Measurements from ENCODE around the gene ST8SIA1. TPM values are rescaled to one million over a fixed set of nuclear protein-coding genes. Genes with fewer than 3 reads are reported as not detected.

ST8SIA1 gene
- total RNA-seq, 2 donors from 2014 or later: under 0.01 TPM; not detected in 1

- no peak overlapping the region for H3K4me3 ChIP-seq
- H3K4me1 ChIP-seq: no peaks in the 10 kb centered on the region
- peaks cover 0 to 4% (median 0%) of the 10 kb centered on the region in 3 donors for H3K9me3 ChIP-seq
- ATAC-seq (no peak), DNase-seq (no peak)
- intact Hi-C loops (cut with DNase I): no loop called here
- no peak overlapping the region for H3K27ac ChIP-seq
- no peak for TF ChIP-seq POLR2A (IDR thresholded peaks at IDR 0.05)
- no peaks in the 10 kb centered on the region for H3K36me3 ChIP-seq (replicated peaks in 1 of 2; ENCODE audit: insufficient read depth in 1 of 2, low read depth in 2 of 2)
- no peaks in the 10 kb centered on the region for H3K27me3 ChIP-seq
These were observed 37.9 kb upstream of the ST8SIA1 start for GRCh38 chr12:22372277-22372837.

GRCh38 chr12:22366181-22366580 lies 31.7 kb upstream of the ST8SIA1 start:
- Histone ChIP-seq H3K27ac (no peak overlapping the region), H3K27me3 (peaks cover 0 to 4% of the 10 kb centered on the region in 2 donors), H3K36me3 (replicated peaks in 1 of 2; ENCODE audit: insufficient read depth in 1 of 2, low read depth in 2 of 2) (no peaks in the 10 kb centered on the region), H3K9me3 (peaks cover 0 to 4% (median 0%) of the 10 kb centered on the region in 3 donors), H3K4me3 (no peak overlapping the region), H3K4me1 (no peaks in the 10 kb centered on the region)
- ATAC-seq (no peak), DNase-seq (no peak)
- 50 to 71% methylated on average over 5 of the region's 5 CpGs for WGBS, 2 donors
- intact Hi-C loops (cut with DNase I): no loop called here
- no peak for TF ChIP-seq CTCF (IDR thresholded peaks at IDR 0.05)

- Histone ChIP-seq H3K27me3 (peaks cover 0 to 4% of the 10 kb centered on the region in 2 donors), H3K36me3 (replicated peaks in 1 of 2; ENCODE audit: insufficient read depth in 1 of 2, low read depth in 2 of 2) (no peaks in the 10 kb centered on the region), H3K9me3 (no peaks in the 10 kb centered on the region), H3K27ac (no peak overlapping the region), H3K4me1 (no peaks in the 10 kb centered on the region), H3K4me3 (no peak overlapping the region)
- TF ChIP-seq POLR2A (IDR thresholded peaks at IDR 0.05) (no peak), CTCF (IDR thresholded peaks at IDR 0.05) (no peak)
- intact Hi-C loops (cut with DNase I): no loop called here
- DNase-seq: no peak
- no peak for ATAC-seq
- 62 to 76% methylated on average over 4 of the region's 4 CpGs for WGBS, 2 donors
These were observed 27.3 kb upstream of the ST8SIA1 start for GRCh38 chr12:22361785-22362184.

GRCh38 chr12:22360774-22361173 lies 26.3 kb upstream of the ST8SIA1 start:
- no peak for ATAC-seq
- Histone ChIP-seq H3K4me1 (no peaks in the 10 kb centered on the region), H3K27ac (no peak overlapping the region), H3K27me3 (peaks cover 0 to 4% of the 10 kb centered on the region in 2 donors), H3K9me3 (no peaks in the 10 kb centered on the region), H3K4me3 (no peak overlapping the region), H3K36me3 (replicated peaks in 1 of 2; ENCODE audit: insufficient read depth in 1 of 2, low read depth in 2 of 2) (no peaks in the 10 kb centered on the region)
- TF ChIP-seq POLR2A (IDR thresholded peaks at IDR 0.05): no peak
- TF ChIP-seq CTCF (IDR thresholded peaks at IDR 0.05): no peak
- no peak for DNase-seq
- intact Hi-C loops (cut with DNase I): no loop called here
- 60 to 63% methylated on average over 5 of the region's 5 CpGs for WGBS, 2 donors

GRCh38 chr12:22357531-22357930 lies 23.0 kb upstream of the ST8SIA1 start:
- intact Hi-C loops (cut with DNase I): no loop called here
- DNase-seq: no peak

More at GRCh38 chr12:22357531-22357930, 23.0 kb upstream of the ST8SIA1 start:
- no peak overlapping the region for H3K4me3 ChIP-seq
- ATAC-seq: no peak
- no peaks in the 10 kb centered on the region for H3K9me3 ChIP-seq
- WGBS, 2 donors: 83 to 85% methylated on average over 3 of the region's 3 CpGs
- H3K4me1 ChIP-seq: no peaks in the 10 kb centered on the region
- TF ChIP-seq CTCF (IDR thresholded peaks at IDR 0.05) (no peak), POLR2A (IDR thresholded peaks at IDR 0.05) (no peak)
- no peaks in the 10 kb centered on the region for H3K36me3 ChIP-seq (replicated peaks in 1 of 2; ENCODE audit: insufficient read depth in 1 of 2, low read depth in 2 of 2)
- H3K27ac ChIP-seq: no peak overlapping the region
- peaks cover 0 to 4% of the 10 kb centered on the region in 2 donors for H3K27me3 ChIP-seq

Data from body of pancreas (tissue), 4 donors.